ENCODE results near the gene CACNA2D3.

The CACNA2D3 gene

DNA sequence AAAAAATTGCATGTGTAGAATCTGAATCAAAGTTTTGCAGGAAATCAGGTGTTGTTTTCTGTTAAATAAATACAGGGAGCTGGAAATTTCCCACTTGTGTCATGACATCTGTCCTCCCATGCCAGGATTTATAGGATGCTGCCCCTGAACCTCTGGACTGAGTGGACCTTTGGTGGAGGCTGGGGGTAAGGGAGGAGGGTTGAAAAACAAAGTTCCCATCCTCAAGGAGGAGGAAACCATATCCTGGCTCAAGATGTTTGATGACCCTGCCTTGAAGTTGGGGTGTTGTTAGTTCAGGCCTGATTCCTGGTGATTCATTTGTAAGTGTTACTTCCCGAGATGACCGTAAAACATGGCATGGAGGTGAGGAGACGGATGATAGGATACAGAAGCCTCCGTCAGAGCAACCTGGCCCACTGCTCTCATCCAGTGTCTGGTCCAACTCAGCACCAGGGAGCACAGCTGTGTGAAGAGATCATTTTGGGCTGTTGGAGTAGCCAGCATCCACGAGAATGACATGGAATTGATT, 223.6 kb downstream of the CACNA2D3 start:
- DNase-seq: no peak
- TF ChIP-seq GATA1 (IDR thresholded peaks at IDR 0.05; ENCODE audit: low read depth, low read length) (no peak), POLR2A (IDR thresholded peaks at IDR 0.05; ENCODE audit: low read length) (no peak)

DNA sequence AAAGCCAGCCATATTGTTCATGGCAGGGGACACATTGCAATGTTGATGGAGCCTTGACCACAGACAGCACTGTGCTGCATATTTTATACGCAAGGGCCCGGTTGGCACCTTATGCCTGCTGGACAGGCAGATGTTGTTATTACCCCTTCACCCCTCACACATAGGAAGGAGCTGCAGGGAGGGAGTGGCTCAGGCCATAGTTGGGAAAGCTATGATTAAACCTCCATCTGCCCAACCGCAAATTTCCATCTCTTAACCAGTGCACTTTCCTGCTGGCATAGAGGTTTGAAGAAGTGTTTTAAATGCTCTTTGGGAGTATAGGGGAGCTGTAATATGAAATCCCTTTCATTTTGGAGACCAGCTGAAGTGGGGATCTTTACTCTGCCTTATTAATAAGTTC, 224.7 kb downstream of the CACNA2D3 start:
- DNase-seq: no peak

GRCh38 chr3:54347933-54348332, 225.6 kb downstream of the CACNA2D3 start:
- no peak for TF ChIP-seq GATA1 (IDR thresholded peaks at IDR 0.05; ENCODE audit: low read depth, low read length)
- TF ChIP-seq POLR2A (IDR thresholded peaks at IDR 0.05; ENCODE audit: low read length): no peak
- DNase-seq: no peak

More for the DNA sequence above, 224.7 kb downstream of the CACNA2D3 start:
- TF ChIP-seq GATA1 (IDR thresholded peaks at IDR 0.05; ENCODE audit: low read depth, low read length) (no peak), POLR2A (IDR thresholded peaks at IDR 0.05; ENCODE audit: low read length) (no peak)

- peak; percentile 45 to 64 for DNase-seq
- TF ChIP-seq POLR2A (IDR thresholded peaks at IDR 0.05; ENCODE audit: low read length) (no peak), GATA1 (IDR thresholded peaks at IDR 0.05; ENCODE audit: low read depth, low read length) (no peak)
Measured at GRCh38 chr3:54349231-54349652, 226.9 kb downstream of the CACNA2D3 start.

- TF ChIP-seq POLR2A (IDR thresholded peaks at IDR 0.05; ENCODE audit: low read length) (no peak), GATA1 (IDR thresholded peaks at IDR 0.05; ENCODE audit: low read depth, low read length) (no peak)
Measured at GRCh38 chr3:54349691-54350090, 227.3 kb downstream of the CACNA2D3 start.

DNA sequence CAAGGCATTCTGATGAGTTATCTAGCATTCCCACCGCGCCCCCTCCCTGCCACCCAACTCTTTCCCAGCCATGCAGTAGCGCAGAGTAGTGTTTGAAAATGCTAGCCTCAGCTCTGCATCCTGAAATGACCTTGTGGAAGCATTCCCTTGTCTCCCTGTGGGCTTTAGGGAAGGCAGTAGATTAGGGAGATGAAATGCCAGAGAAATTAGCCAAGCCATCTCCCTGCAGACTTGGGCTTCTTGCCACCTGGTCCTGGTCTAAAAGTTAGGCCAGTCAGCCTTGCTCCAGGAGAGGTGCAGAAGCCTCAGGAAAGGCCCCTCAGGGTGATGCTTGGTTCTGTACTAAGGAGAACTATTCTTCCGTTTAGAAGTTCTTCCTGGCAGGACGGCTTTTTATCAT, 231.2 kb downstream of the CACNA2D3 start:
- DNase-seq: no peak
- TF ChIP-seq GATA1 (IDR thresholded peaks at IDR 0.05; ENCODE audit: low read depth, low read length): no peak
- no peak for TF ChIP-seq POLR2A (IDR thresholded peaks at IDR 0.05; ENCODE audit: low read length)

More at GRCh38 chr3:54349691-54350090, 227.3 kb downstream of the CACNA2D3 start:
- no peak for DNase-seq

DNA sequence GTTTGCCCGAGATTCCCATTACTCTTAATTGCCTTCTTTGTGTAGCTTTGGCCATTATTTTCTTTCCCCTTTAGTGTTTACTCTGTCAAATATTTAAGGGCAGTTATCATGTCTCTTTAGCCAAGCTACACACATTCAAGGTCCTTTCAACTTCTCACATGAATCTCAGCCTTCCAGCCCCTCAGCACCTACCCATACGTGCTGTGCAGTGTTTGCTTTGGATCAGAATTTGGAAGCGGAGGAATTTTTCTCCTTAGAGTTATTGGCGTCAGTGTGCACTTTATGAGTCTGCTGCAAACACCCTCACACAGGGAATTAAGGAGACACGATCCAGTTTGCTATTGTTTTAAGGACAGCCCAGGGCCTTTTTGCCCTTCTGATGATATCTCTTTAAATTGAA, 231.6 kb downstream of the CACNA2D3 start:
- DNase-seq: no peak
- TF ChIP-seq POLR2A (IDR thresholded peaks at IDR 0.05; ENCODE audit: low read length): no peak
- TF ChIP-seq GATA1 (IDR thresholded peaks at IDR 0.05; ENCODE audit: low read depth, low read length): no peak

GRCh38 chr3:54355800-54356199, 233.4 kb downstream of the CACNA2D3 start:
- TF ChIP-seq POLR2A (IDR thresholded peaks at IDR 0.05; ENCODE audit: low read length): no peak
- TF ChIP-seq GATA1 (IDR thresholded peaks at IDR 0.05; ENCODE audit: low read depth, low read length): no peak
- DNase-seq: no peak

DNA sequence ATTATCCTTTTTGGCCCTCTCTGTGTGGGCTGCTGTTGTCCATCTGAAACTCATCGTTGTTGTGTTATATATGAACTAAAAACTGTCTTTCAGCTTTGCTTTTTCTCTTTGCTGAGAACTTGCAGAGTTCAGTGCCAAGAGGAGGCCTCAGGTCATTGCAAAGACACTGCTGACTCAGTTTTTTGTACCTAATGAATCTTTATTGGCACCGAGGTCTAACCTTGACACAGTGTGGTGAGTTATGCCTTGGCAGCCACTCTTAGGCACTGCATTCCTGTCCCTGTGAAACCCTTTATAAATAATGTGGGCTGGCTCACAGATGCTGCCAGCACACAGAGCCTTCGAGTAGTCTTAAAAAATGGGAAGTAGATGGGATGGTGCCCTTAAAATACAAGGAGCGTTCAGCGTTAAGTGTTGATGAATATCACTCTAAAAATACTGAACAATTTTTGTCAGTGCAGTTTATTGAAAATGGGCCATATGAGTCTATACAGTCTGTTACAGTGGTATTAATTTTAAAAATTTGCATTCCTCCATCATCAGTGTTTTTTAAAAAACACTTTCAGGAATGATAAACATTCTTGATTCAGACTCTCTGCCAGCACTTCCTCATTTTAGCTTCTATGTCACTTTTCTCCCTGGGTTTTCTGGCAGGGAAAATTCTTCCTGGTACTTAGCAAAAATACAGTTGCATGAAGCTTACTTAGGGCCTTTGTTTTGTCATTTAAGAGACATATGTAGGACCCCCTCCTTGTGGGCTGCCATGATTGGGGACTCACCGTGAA, 234.1 kb downstream of the CACNA2D3 start:
- no peak for DNase-seq
- TF ChIP-seq GATA1 (IDR thresholded peaks at IDR 0.05; ENCODE audit: low read depth, low read length) (no peak), POLR2A (IDR thresholded peaks at IDR 0.05; ENCODE audit: low read length) (no peak)

DNA sequence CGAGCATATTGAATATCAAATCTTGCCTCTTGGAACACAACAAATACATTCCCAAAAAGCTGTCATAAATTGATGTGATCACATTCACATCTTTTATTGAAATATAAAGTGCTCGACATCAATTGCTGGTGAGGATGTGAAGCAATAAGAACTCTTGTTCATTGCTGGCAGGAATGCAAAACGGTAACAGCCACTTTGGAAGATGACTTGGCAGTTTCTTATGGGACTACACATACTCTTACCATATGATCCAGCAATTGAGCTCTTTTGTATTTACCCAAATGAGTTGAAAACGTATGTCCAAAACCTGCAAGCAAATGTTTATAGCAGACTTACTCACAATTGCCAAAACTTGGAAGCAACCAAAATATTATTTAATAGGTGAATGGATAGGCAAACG, 234.9 kb downstream of the CACNA2D3 start:
- DNase-seq: no peak
- TF ChIP-seq GATA1 (IDR thresholded peaks at IDR 0.05; ENCODE audit: low read depth, low read length) (no peak), POLR2A (IDR thresholded peaks at IDR 0.05; ENCODE audit: low read length) (no peak)

DNA sequence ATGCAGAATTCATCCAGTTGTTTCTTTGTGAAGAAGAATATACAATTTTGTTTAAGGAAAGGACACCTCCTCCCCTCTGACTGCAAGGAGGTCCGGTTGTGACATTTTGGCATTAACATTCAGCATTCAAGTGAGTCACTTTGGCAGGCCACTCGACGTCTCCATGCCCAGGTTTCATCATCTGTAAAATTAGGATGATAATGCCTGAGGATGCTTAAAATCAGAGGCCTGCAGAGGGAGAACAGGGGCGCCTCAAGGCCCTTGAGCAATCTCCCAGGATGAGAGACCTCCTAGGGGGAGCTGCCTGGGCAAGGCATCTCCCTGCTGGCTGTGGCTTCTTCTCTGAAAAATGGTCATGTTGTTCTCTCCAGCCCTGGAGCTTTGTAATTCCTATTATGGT, 236.0 kb downstream of the CACNA2D3 start:
- no peak for TF ChIP-seq GATA1 (IDR thresholded peaks at IDR 0.05; ENCODE audit: low read depth, low read length)
- TF ChIP-seq POLR2A (IDR thresholded peaks at IDR 0.05; ENCODE audit: low read length): no peak
- DNase-seq: no peak

- no peak for DNase-seq
Measured at GRCh38 chr3:54358969-54359694, 236.8 kb downstream of the CACNA2D3 start.

DNA sequence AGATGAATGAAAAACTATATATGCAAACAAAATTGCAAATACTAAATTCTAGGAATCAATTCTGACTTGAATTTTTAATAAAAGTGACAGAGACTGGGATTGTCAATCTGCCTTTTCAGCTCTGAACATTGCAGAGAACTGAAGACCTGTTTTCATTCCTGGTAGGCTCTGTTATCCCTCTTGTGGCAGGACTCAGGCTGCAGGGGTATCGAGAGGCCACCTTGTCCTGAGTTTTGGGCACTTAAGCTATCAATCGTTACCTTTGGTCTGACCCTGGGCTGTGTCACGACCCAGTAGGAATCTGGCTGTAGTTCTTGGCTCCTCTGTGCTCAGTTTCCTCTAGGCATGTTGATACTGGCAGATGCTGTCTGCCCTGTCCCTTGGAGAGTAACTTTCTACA, 238.0 kb downstream of the CACNA2D3 start:
- no peak for DNase-seq
- TF ChIP-seq GATA1 (IDR thresholded peaks at IDR 0.05; ENCODE audit: low read depth, low read length) (no peak), POLR2A (IDR thresholded peaks at IDR 0.05; ENCODE audit: low read length) (no peak)

More at GRCh38 chr3:54358969-54359694, 236.8 kb downstream of the CACNA2D3 start:
- no peak for TF ChIP-seq POLR2A (IDR thresholded peaks at IDR 0.05; ENCODE audit: low read length)
- TF ChIP-seq GATA1 (IDR thresholded peaks at IDR 0.05; ENCODE audit: low read depth, low read length): no peak

GRCh38 chr3:54361746-54362283, 239.5 kb downstream of the CACNA2D3 start:
- no peak for DNase-seq
- TF ChIP-seq GATA1 (IDR thresholded peaks at IDR 0.05; ENCODE audit: low read depth, low read length) (no peak), POLR2A (IDR thresholded peaks at IDR 0.05; ENCODE audit: low read length) (no peak)
